K562 (cell line): Measurements from ENCODE around the gene MYCN. TPM values are rescaled to one million over a fixed set of nuclear protein-coding genes. Genes with fewer than 3 reads are reported as not detected.

ENCODE experiments used
- ATAC-seq: fragments of 200-7000 bp; cut with Tn5 transposase; 3 replicates; pipeline ENCODE4 v1.9.1; 2020; ENCODE audit warnings: moderate library complexity
- BruUV-seq: library from RNA; stranded (reverse); fragments of 400-500 nt; replicated peaks from 2 replicates; lab custom pipeline; 2021; lab: Mats Ljungman, UMichigan
- CTCF ChIA-PET: fragments of 300-600 bp; formaldehyde crosslinking; extraction: SDS; loops from one replicate; lab custom pipeline; 2021; ENCODE audit warnings: low intra/inter-chr PET ratio; lab: Yijun Ruan, JAX
- POLR2A ChIA-PET: fragments of 300-600, 350-650 bp; sonication (Branson Sonifier 250); formaldehyde crosslinking; extraction: SDS; loops from one replicate; lab custom pipeline; 2021; ENCODE audit warnings: antibody characterized with exemption, inconsistent platforms; lab: Yijun Ruan, JAX
- DNase-seq, 4 experiments: peaks; one replicate each; pipeline versions ENCODE4 v3.0.0 to v3.0.0-alpha.2; 2011 to 2018; ENCODE audit warnings: low spot score in 3 of 4, mixed read lengths in 3 of 4; ENCODE audit errors: extremely low read depth in 1 of 4
- FAIRE-seq: peaks from 2 replicates; lab custom pipeline; 2011; peaks lifted over from hg19 to GRCh38; lab: Jason Lieb, UNC
- H2AFZ ChIP-seq: 2 replicates; pipeline ENCODE4 v1.6.0; 2011; ENCODE audit warnings: low read depth, low read length, control low read depth, inconsistent platforms
- H3K27ac ChIP-seq: fragments of 200-600 bp; 3 replicates; pipeline ENCODE4 v1.8.0; 2011; ENCODE audit warnings: low read depth, mild to moderate bottlenecking, control low read depth, inconsistent platforms, low read length, moderate library complexity, mixed read lengths; ENCODE audit errors: extremely low read depth
- H3K27me3 ChIP-seq, 2 experiments: fragments of 300-600 bp in 1 of 2; 2 replicates in 1 of 2; 3 replicates in 1 of 2; pipeline versions ENCODE4 v1.6.0 to v1.8.0; 2011; ENCODE audit warnings: inconsistent platforms in 2 of 2, low read length in 2 of 2, mild to moderate bottlenecking in 1 of 2, mixed read lengths in 1 of 2, moderate library complexity in 1 of 2; ENCODE audit not compliant: control insufficient read depth in 2 of 2, insufficient read depth in 2 of 2
- H3K36me3 ChIP-seq: fragments of 300-600 bp; 3 replicates; pipeline ENCODE4 v1.8.0; 2011; ENCODE audit warnings: mild to moderate bottlenecking, low read length, inconsistent platforms; ENCODE audit not compliant: control insufficient read depth, insufficient read depth
- H3K4me1 ChIP-seq, 2 experiments: fragments of 200-600 bp in 1 of 2; replicated peaks in 1 of 2; 2 replicates in 1 of 2; 3 replicates in 1 of 2; pipeline versions ENCODE4 v1.5.1 to v1.8.0; 2011; ENCODE audit warnings: inconsistent platforms in 2 of 2, low read length in 2 of 2, mild to moderate bottlenecking in 1 of 2, mixed read lengths in 1 of 2, moderate library complexity in 1 of 2; ENCODE audit not compliant: control insufficient read depth in 2 of 2, insufficient read depth in 2 of 2
- H3K4me2 ChIP-seq: 2 replicates; pipeline ENCODE4 v1.6.1; 2011; ENCODE audit warnings: low read length, control low read depth, inconsistent platforms, mixed read lengths; ENCODE audit not compliant: insufficient read depth
- H3K4me3 ChIP-seq: fragments of 200-600 bp; sonication (generic), shearing (Covaris generic); 2 replicates; pipeline ENCODE4 v1.5.1; 2016; ENCODE audit warnings: control low read depth, inconsistent platforms
- H3K79me2 ChIP-seq: fragments of 200-600 bp; 3 replicates; pipeline ENCODE4 v1.8.0; 2011; ENCODE audit warnings: low read length, inconsistent platforms; ENCODE audit not compliant: control insufficient read depth, insufficient read depth
- H3K9ac ChIP-seq, 2 experiments: 2 replicates each; pipeline versions ENCODE4 v1.6.0 to v1.6.1; 2011; ENCODE audit warnings: low read depth in 2 of 2, low read length in 2 of 2, control low read depth in 1 of 2, inconsistent platforms in 1 of 2, mild to moderate bottlenecking in 1 of 2, mixed read lengths in 1 of 2; ENCODE audit not compliant: insufficient read depth in 1 of 2
- H3K9me1 ChIP-seq: one replicate; pipeline ENCODE4 v1.6.0; 2011; ENCODE audit warnings: inconsistent platforms, mild to moderate bottlenecking, low read length, moderate library complexity; ENCODE audit not compliant: control insufficient read depth, insufficient read depth
- H3K9me3 ChIP-seq: replicated peaks from 2 replicates; pipeline ENCODE4 v1.5.1; 2011; ENCODE audit warnings: low read depth, low read length, inconsistent platforms; ENCODE audit not compliant: control insufficient read depth, insufficient read depth
- H4K20me1 ChIP-seq: replicated peaks from 2 replicates; pipeline ENCODE4 v1.6.1; 2011; ENCODE audit warnings: low read length, inconsistent platforms, mixed read lengths; ENCODE audit not compliant: control insufficient read depth, insufficient read depth
- GATAD2B ChIP-seq: fragments of 450-650 bp; IDR thresholded peaks from 2 replicates; pipeline ENCODE4 v1.6.1; 2017; ENCODE audit warnings: mild to moderate bottlenecking, borderline replicate concordance
- HEY1 ChIP-seq: fragments of 250-450 bp; sonication (Bioruptor Pico); IDR thresholded peaks from 2 replicates; pipeline ENCODE4 v1.5.0; 2020; ENCODE audit warnings: mild to moderate bottlenecking, moderate library complexity, borderline replicate concordance
- L3MBTL2 ChIP-seq: fragments of 450-650 bp; IDR thresholded peaks from 2 replicates; pipeline ENCODE4 v1.6.1; 2016; ENCODE audit warnings: mild to moderate bottlenecking, moderate library complexity
- MCM3 ChIP-seq: fragments of 450-650 bp; IDR thresholded peaks from 2 replicates; pipeline ENCODE4 v1.6.1; 2016
- MCM5 ChIP-seq: fragments of 450-650 bp; IDR thresholded peaks from 2 replicates; pipeline ENCODE4 v1.6.1; 2016; ENCODE audit warnings: low read depth
- MYBL2 ChIP-seq, 2 experiments: fragments of 450-650 bp in 1 of 2; sonication (generic) in 1 of 2; formaldehyde crosslinking in 1 of 2; IDR thresholded peaks; 2 replicates each; pipeline versions ENCODE4 v1.6.1 to v1.8.1; 2017 to 2022; ENCODE audit warnings: borderline replicate concordance in 1 of 2, inconsistent platforms in 1 of 2, low read depth in 1 of 2, mild to moderate bottlenecking in 1 of 2, missing genetic modification reagents in 1 of 2, moderate library complexity in 1 of 2
- POLR3A ChIP-seq: IDR thresholded peaks from 2 replicates; pipeline ENCODE4 v1.6.1; 2011; ENCODE audit warnings: borderline replicate concordance, mild to moderate bottlenecking, moderate library complexity; ENCODE audit not compliant: insufficient read length, insufficient read depth; ENCODE audit errors: extremely low read depth
- RBM34 ChIP-seq: fragments of 200-400 bp; formaldehyde crosslinking; IDR thresholded peaks from 2 replicates; pipeline ENCODE4 v1.6.1; 2018; ENCODE audit warnings: low read length, borderline replicate concordance; ENCODE audit not compliant: insufficient read depth
- RCOR1 ChIP-seq, 2 experiments: IDR thresholded peaks; 2 replicates each; pipeline ENCODE4 v1.6.1; 2012; ENCODE audit warnings: low read depth in 2 of 2, low read length in 2 of 2, borderline replicate concordance in 1 of 2, improper control_type of control experiment in 1 of 2
- TAF15 ChIP-seq: fragments of 200-400 bp; formaldehyde crosslinking; IDR thresholded peaks from 2 replicates; pipeline ENCODE4 v1.6.1; 2017; ENCODE audit warnings: mild to moderate bottlenecking, low read depth, low read length, moderate library complexity
- WGBS: fragments of 100-300 bp; shearing (Covaris generic); methylation state at CpG from one replicate; pipeline ENCODE4 v1.1.6; 2016; ENCODE audit warnings: low coverage, mixed read lengths; ENCODE audit not compliant: insufficient coverage; ENCODE audit errors: missing lambda C conversion rate; 5-methylcytosine and 5-hydroxymethylcytosine counted together
- in situ Hi-C: fragments of 300-500 bp; cut with MboI; formaldehyde crosslinking; loops from 4 replicates; pipeline ENCODE4 v1.15.0; 2018; ENCODE audit warnings: inconsistent platforms, mixed read lengths
- intact Hi-C: fragments of 100-400 bp; cut with micrococcal nuclease; formaldehyde crosslinking; loops from 2 replicates; pipeline ENCODE4 v1.14.2; 2022
- polyA plus RNA-seq, 8 experiments: library from polyadenylated mRNA; depleted of rRNA in 4 of 8; stranded (reverse) in 5 of 8; unstranded in 3 of 8; fragments of >200 nt; fragmentation: Nextera tagmentation in 2 of 8; fragmentation: Illumina TruSeq in 1 of 8; extraction: Ambion mirVana in 2 of 8; extraction: Trizol in 1 of 8; gene quantifications; 2 replicates each; pipeline versions ENCODE4 v1.2.1 to v1.2.3, GENCODE V29; 2011 to 2014; ENCODE audit warnings: inconsistent platforms in 1 of 8, missing spikeins in 1 of 8
- total RNA-seq, 7 experiments: library from RNA; depleted of rRNA in 6 of 7; stranded (reverse); fragments of >200 nt in 6 of 7; fragmentation: Illumina TruSeq in 2 of 7; extraction: Trizol in 2 of 7; gene quantifications; 2 replicates each; pipeline versions ENCODE4 v1.2.1 to v1.2.3, GENCODE V29; 2011 to 2021; ENCODE audit warnings: low replicate concordance in 1 of 7
- TF ChIP-seq, protein P1 (sequence below): fragments of 250-450 bp; sonication (Bioruptor Pico); IDR thresholded peaks from 2 replicates; pipeline ENCODE4 v1.4.0; 2020
- TF ChIP-seq, protein P2 (sequence below): fragments of 250-450 bp; sonication (Bioruptor Pico); IDR thresholded peaks from 2 replicates; pipeline ENCODE4 v1.8.0; 2021; ENCODE audit warnings: moderate library complexity, mild to moderate bottlenecking, inconsistent platforms

Gene MYCN
- total and polyA plus RNA-seq, 9 of the 15 experiments (the other 6 are each of a cell fraction or from before 2014, with no cell fraction given): not detected

DNA sequence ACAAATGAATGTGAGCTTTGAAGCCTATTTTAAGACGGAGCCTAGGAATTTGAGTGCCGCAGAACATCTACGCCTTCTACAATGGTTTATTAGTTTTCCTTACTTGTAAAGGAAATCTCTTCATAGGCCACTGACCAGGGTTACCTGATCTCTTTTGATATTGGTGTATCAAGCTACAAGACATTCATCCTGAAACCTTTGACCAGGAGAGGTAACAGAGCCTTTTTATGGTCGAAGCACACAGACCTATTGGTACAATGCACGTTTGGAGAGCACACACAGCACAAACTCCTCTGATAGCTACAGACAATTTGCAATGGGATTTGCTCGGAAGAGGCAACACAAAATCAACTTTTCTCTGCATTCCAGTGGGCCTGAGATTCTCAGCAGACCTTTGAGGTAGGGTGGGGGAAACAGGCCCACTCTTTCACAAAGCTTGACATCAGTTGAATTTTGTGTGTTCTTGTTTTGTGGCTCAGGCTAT, 12.8 kb downstream of the MYCN start (continued):
- TF ChIP-seq MYBL2 (IDR thresholded peaks at IDR 0.05; ENCODE audit: low read depth) (no peak), MYBL2 (CRISPR knock-in tag; IDR thresholded peaks at IDR 0.05; ENCODE audit: borderline replicate concordance) (no peak), MCM5 (no peak), RBM34 (no peak), MCM3 (no peak), HEY1 (CRISPR knock-in tag) (no peak)
- TF ChIP-seq, all 486 proteins: peak for 0

DNA sequence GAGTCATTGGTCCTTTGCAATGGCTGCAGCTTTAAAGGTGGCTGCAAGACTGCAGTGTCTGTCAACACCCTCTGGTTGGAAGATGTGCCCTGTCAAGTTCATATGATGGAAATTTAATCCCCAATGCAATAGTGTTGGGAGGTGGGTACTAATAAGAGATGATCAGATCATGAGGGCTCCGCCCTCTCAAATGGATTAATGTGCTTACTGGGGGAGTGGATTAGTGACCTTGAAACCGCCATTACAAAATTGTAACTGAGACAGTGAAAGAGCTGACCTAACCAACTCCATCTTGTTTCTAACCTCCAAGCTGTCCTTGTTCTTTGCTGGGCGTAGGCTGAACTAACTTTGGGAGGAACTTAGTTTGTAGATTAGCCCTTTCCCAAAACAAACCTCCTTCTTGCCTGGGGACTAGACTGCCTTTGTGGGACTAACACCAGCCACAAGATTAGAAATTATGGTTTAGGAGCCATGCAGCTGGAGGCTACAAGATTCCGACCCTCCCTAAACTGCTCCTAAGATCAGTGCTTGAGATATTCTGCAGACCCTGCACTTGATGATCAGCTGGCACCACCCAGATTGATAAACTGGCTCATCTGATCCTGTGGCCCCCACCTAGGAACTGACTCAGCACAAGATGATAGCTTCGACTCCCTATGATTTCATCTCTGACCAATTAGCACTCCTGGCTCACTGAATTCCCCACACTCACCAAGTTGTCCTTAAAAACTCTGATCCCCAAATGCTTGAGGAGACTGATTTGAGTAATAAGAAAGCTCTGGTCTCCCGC, 13.7 kb downstream of the MYCN start:
- Histone ChIP-seq H3K4me2 (no peak overlapping the region), H3K4me3 (no peak overlapping the region), H3K27ac (no peak overlapping the region), H2AFZ (no peak overlapping the region), H3K79me2 (no peaks in the 10 kb centered on the region), H4K20me1 (no peaks in the 10 kb centered on the region), H3K9ac (no peak overlapping the region), H3K9me3 (no peaks in the 10 kb centered on the region), H3K27me3 (peaks cover 9 to 21% of the 10 kb centered on the region in 2 experiments; a peak in 3 of 5 replicates), H3K36me3 (no peaks in the 10 kb centered on the region), H3K9me1 (no peaks in the 10 kb centered on the region), H3K4me1 (no peaks in the 10 kb centered on the region)
- intact Hi-C loops (no loop called here), in situ Hi-C loops (no loop called here)
- ATAC-seq (no peak), DNase-seq (no peak), FAIRE-seq (no peak)
- ChIA-PET CTCF (no interaction called here), POLR2A (interaction anchor here (0.6 kb wide), 1 partner anchor 34 kb away, joined by 4 read pairs; no protein-coding TSS in a partner anchor)
- 0% methylated on average over 6 of the region's 6 CpGs for WGBS
- BruUV-seq: no TSS peak
- TF ChIP-seq GATAD2B: no peak
- no peak for TF ChIP-seq POLR3A
- TF ChIP-seq, protein P1, sequence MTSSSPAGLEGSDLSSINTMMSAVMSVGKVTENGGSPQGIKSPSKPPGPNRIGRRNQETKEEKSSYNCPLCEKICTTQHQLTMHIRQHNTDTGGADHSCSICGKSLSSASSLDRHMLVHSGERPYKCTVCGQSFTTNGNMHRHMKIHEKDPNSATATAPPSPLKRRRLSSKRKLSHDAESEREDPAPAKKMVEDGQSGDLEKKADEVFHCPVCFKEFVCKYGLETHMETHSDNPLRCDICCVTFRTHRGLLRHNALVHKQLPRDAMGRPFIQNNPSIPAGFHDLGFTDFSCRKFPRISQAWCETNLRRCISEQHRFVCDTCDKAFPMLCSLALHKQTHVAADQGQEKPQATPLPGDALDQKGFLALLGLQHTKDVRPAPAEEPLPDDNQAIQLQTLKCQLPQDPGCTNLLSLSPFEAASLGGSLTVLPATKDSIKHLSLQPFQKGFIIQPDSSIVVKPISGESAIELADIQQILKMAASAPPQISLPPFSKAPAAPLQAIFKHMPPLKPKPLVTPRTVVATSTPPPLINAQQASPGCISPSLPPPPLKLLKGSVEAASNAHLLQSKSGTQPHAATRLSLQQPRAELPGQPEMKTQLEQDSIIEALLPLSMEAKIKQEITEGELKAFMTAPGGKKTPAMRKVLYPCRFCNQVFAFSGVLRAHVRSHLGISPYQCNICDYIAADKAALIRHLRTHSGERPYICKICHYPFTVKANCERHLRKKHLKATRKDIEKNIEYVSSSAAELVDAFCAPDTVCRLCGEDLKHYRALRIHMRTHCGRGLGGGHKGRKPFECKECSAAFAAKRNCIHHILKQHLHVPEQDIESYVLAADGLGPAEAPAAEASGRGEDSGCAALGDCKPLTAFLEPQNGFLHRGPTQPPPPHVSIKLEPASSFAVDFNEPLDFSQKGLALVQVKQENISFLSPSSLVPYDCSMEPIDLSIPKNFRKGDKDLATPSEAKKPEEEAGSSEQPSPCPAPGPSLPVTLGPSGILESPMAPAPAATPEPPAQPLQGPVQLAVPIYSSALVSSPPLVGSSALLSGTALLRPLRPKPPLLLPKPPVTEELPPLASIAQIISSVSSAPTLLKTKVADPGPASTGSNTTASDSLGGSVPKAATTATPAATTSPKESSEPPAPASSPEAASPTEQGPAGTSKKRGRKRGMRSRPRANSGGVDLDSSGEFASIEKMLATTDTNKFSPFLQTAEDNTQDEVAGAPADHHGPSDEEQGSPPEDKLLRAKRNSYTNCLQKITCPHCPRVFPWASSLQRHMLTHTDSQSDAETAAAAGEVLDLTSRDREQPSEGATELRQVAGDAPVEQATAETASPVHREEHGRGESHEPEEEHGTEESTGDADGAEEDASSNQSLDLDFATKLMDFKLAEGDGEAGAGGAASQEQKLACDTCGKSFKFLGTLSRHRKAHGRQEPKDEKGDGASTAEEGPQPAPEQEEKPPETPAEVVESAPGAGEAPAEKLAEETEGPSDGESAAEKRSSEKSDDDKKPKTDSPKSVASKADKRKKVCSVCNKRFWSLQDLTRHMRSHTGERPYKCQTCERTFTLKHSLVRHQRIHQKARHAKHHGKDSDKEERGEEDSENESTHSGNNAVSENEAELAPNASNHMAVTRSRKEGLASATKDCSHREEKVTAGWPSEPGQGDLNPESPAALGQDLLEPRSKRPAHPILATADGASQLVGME (CRISPR knock-in tag): no peak
- TF ChIP-seq TAF15: no peak
- TF ChIP-seq, protein P2, sequence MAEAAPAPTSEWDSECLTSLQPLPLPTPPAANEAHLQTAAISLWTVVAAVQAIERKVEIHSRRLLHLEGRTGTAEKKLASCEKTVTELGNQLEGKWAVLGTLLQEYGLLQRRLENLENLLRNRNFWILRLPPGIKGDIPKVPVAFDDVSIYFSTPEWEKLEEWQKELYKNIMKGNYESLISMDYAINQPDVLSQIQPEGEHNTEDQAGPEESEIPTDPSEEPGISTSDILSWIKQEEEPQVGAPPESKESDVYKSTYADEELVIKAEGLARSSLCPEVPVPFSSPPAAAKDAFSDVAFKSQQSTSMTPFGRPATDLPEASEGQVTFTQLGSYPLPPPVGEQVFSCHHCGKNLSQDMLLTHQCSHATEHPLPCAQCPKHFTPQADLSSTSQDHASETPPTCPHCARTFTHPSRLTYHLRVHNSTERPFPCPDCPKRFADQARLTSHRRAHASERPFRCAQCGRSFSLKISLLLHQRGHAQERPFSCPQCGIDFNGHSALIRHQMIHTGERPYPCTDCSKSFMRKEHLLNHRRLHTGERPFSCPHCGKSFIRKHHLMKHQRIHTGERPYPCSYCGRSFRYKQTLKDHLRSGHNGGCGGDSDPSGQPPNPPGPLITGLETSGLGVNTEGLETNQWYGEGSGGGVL (CRISPR knock-in tag): no peak
- TF ChIP-seq L3MBTL2: no peak
- TF ChIP-seq RCOR1 (IDR thresholded peaks at IDR 0.05; ENCODE audit: borderline replicate concordance in 1 of 2, low read depth in 2 of 2, low read length in 2 of 2): no peak
